Stimulated activated CD8-positive, alpha-beta memory T cell treated with anti-CD3 and anti-CD28 coated beads, Interleukin-2, amount 100 ng/mL, for 1 hour (primary cell): ENCODE data around the gene SORCS2.

Experiments used
- DNase-seq, 2 donors: peaks; one replicate each; pipeline ENCODE4 v3.0.0-alpha.2; 2020; ENCODE audit warnings: low read depth in 2 of 2

SORCS2 gene

DNA sequence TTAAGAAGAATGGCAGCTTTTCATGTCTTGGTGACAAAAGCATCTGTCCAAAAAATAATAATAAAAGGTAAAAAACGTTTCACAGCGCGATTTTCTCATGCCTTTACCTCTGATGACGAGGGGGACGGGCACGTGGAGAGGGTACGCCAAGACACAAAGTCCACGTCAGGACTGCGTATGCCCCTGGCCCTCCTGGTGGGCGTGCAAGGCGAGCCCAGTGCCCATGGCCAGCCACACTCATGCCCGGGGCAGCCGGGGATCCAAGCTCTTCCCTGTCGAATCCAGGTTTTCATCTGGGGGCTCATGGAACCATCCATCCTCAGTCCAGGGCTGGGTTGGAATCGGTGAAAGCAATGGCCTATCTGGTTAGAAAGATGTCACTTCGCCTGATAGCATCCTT, 570.8 kb downstream of the SORCS2 start:
- DNase-seq = no peak

DNA sequence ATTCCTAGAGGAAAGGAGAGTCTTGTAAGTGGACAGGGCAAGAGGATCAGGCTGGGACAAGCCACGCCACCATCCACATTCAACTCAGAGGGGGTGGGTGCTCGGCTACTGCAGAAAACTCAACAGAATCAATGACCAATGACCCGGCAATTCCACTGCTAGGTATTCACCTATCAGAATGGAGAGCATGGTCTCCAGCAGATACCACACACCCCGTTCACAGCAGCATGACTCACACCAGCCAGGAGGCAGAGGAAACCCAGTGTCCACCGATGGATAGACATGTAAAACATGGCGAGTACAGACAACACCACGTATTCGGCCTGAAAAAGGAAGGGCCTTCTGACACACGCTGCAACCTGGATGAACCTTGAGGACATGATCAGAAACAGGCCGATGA, 571.5 kb downstream of the SORCS2 start:
- no peak for DNase-seq

DNA sequence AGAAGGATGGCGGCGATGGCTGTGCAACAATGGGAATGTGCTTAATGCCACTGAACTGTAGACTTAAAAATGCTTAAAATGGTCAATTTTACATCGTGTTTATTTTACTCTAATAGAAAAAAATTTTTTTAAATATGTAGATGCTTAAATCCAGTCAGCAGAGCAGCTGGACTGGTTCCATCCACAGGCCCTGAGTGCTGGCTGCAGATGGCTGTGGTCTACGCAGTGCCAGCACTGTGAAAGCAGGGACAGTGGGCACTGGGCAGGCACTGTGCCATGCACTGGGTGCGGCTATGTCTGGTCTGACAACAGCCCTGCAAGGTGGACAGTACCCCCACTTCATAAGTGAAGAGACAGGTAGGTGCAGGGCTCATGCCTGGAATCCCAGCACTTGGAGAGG, 572.1 kb downstream of the SORCS2 start:
- DNase-seq = no peak

DNA sequence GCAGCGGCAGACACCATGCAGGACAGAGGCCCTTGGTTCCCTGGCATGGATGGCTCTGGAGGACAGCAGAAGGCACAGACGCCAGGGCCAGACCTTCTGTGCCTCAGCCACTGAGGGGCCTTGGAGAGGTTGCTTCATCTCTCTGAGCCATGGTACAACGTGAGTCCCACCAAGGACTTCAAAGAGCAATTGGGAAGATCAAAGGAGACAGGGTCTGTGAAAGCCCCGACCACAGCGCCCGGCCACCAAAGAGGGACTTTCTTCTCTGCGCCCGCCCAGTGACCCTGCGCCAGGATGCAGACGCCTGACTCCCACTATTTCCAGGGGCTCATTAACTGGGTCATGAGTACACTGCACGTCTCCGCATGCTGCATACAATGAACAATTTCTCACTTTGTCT, 573.3 kb downstream of the SORCS2 start:
- DNase-seq = no peak

DNA sequence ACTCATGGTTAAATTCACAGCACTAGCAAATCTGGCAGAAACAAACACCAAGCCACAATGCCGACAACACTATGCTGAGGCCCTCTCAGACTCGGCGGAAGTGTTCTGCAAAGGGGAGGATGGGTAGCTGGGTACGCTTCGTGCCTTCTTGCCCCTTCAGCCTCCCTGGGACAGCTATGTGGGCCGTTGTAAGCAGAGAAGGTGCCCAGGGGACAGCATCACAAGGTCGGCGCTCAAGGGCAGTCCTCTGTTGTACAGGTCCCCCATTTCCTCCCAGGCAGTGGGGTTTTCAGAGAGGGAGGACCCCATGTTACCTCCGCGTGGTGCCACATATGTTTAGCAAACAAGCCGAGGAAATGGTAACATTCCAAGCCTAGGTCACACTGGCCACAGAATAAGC, 573.7 kb downstream of the SORCS2 start:
- DNase-seq = no peak

DNA sequence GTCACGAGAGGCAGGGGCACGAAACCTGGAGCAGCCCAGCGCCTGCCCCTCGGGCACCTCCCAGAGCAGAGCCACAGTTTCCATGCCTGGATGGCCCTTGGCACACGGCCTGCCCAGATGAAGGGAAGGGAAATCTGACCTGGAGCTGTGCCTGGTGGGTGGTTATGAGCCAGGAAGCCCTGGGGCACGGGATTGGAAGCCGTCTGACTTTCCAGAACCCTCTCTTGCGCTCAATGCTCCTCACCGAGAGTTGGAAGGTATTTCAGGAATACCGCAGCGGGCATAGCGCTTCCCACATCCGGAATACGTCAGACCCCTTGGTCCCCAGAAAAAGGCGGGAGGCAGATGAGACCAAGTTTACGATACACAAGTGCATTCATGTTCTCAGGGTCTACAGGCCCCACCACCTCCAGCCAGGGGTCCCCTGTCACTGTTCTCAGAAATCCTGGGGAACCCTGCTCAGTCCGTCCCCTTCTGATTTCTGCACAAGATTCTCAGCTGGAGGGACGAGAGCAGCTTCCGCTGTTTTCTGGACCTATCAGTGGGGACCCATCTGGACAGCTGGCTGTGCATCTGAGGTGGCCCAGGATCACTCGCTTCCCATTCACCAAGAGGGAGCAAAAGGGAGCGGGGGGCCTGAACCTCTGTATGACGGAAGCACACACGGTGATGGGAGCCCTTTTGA, 574.5 kb downstream of the SORCS2 start:
- DNase-seq = no peak

DNA sequence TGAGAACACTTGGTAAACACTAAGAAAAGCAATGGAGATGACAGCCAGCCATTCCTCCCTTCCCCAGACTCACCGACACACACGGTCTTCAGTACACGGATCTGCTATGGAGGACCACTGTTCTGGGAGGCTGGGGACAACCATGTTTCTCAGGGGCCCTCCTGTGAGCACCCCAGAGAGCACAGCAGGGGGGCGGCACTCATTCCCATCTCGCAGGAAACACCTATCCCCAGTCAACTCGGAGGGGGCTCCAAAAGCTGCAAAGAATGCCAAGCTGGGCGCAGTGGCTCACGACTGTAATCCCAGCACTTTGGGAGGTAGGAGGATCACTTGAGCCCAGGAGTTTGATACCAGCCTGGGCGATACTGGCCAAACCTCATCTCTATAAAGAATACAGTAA, 575.2 kb downstream of the SORCS2 start:
- no peak for DNase-seq

DNA sequence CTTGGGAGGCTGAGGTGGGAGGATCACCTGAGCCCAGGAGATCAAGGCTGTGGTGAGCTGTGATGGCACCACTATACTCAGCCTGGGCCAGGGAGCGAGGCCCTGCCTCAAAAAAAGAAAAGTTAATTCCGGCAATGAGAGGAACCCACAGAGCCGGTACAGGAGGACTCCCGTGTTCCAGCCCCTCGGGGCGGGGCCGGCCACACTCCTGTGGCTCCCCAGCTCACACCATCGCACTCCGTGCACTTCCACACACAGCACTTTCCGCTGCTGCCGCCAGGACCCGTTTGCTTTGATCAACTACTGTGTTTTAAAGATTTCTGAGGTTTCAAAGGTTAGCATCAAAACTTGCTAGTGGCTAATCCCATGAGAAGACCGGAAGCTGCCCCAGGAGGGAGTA, 575.6 kb downstream of the SORCS2 start:
- DNase-seq = no peak

DNA sequence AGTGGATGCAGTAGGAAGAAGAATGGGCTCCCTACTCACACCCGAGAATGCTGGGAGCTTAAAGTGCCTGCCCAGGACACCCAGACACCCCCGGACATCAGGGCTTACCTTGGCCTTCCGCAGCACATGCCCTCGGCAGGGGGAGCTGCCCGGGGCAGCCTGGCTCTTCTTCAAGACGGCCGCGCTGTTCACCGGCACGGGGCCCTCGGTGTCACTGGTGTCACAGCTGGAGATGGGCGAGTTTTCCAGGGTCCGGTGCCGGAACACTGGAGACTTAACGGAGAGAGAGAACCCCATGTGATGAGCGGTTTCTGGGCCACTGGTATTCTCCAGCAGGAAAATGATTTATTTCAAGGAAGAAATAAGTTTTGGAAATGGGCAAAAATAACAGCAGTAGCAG, 576.4 kb downstream of the SORCS2 start:
- no peak for DNase-seq

DNA sequence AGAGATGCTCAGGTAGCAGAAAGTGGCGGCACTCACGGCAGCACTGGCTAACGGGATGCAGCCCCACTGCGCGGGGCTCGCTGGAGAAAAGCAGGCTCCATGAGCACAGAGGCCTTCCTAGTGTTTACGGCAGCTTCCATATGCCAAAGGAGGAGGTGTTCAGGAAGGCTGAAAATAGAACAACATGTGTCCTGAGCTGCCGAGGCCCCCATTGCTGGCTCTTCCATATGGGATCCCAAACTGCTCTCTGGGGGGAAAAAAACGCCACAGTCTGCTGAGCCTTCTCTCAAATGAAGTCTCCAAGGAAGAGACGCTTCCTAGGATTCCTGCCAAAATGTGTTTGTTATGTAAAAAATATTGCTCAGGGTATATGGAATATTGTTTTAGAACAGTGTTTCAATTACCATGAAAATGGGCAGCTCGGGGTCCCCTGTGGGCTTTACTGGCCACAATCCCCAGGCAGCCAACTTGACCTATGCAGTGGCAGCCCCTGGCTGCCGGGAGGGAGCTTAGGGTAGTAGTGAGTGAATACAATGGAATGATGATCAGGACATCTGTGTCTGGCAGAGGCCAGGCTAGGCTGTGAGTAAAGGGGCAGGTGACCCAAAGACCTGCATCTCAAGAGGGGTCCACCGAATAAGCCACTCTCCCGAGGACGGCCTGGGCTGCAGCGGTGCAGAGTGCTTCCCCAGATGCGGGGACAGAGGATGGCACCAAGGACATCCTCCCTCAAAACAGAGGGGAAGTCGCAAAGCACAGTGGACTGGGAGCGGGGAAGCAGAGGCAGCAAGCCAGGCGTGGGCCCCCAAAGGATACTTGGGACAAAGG, 577.3 kb downstream of the SORCS2 start:
- DNase-seq = no peak

DNA sequence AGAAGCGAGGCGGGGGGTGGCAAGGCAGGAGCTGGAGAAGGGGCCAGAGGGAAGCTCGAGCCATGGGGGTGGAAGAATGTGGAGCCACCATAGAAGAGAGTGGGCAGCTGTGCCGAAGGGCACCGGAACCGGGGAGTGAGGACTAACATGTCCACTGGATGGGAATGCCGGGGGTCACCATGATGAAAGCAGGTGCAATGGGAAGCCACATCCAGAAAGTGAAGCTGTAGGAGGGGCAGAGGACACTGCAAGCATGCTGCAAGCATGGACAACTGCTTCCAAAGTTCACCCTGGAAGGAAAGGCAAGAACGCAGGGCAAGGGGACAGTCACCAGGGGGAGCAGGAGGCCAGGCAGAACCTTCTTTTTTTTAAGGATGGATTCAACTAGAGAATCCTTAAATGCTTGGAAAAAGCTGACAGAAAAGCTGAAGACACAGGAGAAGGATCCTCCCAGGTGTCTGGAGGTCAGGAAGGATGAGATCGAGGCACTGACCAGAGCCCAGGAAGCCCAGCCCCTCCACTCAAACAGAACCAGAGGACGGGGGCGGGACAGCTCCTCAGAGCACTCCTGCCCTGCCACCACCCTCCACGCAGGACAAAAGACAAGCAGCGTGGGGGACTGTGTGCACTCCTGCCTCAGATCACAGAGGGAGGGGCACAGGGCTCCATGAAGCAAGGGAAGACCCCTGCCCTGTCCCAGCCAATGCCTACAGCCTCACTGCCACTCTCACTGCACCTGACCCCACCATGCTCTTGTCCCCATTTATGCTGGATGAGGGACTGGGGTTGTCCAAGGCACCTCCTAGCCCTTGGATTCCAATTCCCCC, 578.1 kb downstream of the SORCS2 start:
- DNase-seq = no peak

DNA sequence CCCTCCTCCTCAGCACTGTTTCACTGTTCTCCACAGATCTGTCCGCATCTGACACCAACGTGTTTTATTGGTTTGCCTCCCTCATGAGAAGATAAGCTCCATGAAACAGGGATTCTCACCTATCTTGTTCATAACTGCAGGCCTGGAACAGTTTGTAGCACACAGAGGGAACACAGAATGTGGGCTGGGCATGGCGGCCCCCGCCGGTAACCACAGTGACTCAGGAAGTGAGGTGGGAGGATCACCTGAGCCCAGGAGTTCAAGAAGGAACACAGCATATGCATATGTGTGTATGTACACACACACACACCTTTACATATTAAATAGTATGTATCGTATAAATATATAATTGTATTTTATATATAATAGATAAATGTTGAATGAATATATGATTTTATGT, 578.7 kb downstream of the SORCS2 start:
- peak in 1 of 2 donors; percentile 11 for DNase-seq

DNA sequence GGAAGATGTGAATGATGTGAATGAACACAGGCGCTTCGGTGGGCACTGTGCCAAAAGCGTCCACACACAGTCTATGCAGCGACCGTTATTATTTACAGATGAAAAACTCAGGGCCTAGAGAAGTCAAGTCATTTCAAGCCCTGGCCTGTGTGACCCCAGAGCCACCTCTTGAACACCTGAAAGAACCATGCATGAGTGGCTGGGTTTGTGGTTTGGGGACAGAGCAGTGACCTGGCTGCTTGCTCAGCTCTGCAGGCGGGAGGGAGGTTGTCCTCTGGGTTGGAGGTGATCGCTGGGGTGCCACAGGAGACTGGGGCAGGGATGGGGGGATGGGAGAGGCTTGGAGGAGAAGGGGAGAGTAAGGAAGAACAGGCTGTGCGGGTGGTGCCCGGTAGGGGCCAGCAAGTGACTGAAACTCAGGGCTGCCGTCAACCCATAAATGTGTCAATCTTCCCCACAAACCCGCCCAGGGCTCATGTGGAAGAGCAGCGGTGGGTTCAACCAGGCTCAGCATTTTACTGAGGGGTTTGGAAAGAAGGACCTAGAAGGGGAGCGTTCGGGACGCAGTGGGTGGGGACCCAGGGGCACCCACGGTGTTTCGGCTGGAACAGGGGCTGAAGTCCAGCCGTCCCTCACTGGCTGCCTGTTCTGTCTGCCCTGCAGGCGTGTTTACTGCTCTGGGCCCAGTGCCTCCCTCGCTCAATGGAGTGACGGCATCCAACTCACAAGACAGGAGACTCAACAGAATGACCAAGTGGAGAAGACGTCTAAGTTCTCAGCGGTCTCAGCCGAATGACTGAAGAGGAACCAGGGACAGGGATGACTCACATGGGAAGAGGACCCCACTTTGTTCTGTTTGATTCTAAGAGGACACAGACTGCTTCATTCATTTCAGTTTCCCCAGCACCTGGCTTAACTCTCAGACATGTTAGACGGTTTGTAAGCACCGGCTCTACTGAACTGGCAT, 579.5 kb downstream of the SORCS2 start:
- DNase-seq = no peak

DNA sequence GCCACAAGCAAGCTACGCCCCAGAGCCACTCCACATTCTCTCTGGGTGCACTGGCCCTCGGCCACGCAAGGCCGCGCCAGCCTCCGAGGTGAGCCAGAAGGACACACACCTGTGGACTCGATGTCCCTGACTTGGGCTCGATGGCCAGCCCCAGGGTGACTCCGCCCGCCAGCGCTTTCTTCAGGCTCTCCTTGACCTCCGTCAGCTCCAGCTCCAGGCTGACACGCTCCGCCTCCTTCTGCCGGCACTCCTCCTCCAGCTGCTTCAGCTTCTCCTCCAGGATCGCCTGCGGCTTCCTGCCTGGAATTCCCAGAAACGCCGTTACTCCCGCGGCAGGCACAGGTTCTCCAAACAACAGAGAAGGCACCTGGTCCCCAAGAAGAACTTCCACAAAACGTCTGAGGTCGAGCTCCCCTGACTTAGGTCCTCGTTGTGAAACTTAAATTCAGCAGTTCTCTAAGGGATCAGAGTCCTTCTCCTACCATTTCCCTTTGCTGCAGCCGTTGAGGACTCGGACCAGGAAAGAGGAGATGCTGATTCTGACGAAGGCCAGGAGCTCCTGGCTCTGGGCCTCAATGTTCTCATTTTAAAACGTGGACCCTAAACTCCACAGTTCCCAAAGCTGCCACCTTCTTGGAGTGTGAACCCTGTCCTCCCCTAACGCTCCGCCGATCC, 580.5 kb downstream of the SORCS2 start:
- no peak for DNase-seq

DNA sequence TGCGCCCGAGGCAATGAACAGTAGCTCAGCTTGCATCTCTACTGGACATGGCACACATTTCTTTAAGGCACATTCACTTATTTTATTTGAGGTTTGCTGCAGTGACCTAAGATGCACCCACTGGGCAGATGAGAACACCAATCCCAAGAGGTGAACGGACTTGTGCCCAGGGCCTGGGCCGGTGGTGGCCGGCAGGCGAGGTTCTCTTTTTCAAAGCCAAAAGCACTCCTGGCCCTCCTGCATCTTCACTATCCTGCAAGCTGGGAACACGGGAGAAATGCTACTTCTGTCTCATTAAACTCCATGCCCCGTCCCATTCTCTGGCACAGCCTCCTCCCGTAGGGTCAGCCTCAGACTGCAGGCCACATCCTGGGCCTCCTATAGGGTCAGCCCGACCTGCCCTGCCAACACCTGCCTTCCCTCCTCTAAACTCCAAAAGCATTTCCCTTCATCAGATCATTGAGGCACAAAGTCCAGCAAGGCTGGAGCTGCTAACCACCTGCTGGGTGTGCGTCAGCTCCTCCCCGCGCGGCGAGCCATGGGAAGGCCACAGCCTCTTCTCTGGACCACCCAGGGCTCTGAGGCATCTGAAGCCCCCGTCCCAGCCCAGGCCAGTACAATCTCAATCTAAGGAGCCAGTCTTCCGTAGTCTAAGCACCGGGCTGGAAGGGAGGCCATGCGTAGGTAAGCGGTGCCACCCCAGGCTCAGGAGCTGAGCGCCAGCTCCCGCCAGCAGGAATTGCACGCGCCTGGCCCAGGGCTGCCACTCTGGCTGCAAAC, 581.3 kb downstream of the SORCS2 start:
- DNase-seq = no peak

DNA sequence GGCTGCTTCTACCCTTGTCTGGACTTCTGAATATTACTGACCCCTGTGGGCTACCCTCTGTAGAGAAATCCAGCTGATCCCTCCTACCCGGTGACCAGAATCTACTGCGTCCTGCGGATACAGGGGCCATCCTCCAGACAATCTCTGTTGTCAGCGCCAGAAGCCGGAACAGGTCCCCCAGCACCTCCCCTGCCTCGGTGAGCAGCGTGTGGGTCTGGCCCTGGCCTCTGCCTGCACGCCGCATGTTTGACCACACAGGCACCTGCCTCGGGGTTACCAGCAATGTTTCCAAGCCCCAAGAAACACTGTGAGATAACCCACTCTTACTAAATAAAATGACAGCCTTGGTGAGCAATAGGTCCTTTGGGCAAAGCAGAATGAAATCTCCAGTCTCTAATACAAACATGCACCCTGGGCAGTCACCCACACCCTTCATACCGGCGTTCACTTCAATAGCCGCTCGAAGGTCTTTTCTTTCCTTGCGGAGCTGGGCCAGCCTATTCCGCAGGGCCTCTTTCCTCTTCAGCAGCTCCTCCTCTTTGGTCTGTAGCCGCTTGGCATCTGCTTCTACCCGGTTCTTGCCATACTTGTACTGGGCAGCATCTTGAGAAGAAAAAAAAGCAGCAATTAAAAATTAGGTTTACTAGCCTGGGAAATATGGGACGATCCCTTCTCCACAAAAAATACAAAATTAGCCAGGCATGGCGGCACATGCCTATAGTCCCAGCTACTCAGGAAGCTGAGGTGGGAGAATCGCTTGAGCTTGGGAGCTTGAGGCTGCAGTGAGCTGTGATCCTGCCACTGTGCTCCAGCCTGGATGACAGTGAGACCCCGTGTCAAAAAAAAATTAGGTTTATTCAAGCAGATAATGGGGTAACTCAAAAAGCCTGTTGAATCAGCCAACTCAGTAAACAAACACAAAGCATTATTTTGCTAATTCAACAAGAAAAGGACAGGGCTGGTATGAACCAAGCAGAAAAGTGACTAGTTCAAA, 582.3 kb downstream of the SORCS2 start:
- DNase-seq = no peak

DNA sequence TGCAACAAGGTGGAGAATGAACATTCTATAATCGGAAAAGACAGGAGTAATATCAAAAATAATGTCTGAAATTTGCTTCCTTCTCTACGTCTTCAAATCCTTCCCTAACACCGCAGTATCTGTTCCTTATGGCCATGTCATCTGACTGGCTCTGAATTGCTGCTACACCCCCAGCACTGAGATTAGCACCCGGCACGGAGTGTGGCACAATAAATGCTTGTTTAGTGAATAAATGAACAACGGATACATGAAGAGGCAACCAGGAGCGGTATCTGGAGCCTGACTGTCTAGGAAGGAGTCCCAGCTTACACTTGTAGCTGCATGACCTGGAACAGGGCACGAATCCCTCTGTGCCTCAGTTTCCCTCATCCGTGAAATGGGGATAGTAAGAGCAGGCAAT, 583.1 kb downstream of the SORCS2 start:
- DNase-seq = no peak

DNA sequence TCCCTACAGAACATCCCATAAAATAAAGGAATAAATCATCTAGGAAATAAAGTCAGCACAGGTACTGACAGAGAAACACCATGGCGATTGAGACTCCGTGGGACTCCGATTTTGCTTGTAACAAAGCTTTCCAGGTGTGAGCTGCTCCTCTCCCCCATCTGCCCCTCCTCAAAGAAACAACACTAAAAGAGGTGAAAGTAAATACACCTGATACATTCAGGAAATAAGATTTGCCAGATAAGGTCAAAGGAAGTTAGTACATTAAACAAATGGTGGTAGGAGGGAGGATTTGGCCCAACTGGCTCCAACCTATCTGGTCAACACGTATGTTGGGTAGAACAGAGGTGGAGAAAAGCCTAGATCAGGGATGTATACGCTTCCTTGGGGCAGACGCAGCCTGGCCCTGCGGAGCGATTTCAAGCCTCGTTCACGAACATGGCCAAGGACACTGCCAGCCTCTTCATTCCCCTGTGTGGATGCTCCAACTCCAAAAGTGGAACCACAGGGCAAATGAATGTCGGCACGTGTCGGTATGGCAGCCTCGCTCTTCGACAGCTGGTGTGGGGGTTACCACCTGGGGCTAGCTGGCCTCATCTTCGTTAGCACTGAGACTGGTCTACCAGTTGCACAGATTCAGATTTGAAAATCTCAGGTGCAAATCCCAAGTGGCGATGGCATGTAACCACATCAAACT, 584.8 kb downstream of the SORCS2 start:
- no peak for DNase-seq
